RPMI7951 (cell line): ENCODE results near the gene EFHD2. TPM values are rescaled to one million over a fixed set of nuclear protein-coding genes. Genes with fewer than 3 reads are reported as not detected.
"Not testable (repeated sequence)": the region's sequence is repeated elsewhere in the genome, so short reads cannot be mapped to it uniquely, and the experiment has no call there.

Experiments
- DNase-seq: peaks from one replicate; pipeline ENCODE4 v3.0.0-alpha.2; 2012; ENCODE audit warnings: low read depth
- total RNA-seq: library from RNA; depleted of rRNA; stranded (reverse); fragments of >200 nt; shearing (Covaris generic); gene quantifications from 2 replicates; pipeline ENCODE4 v1.2.3, GENCODE V29; 2014

Gene EFHD2
- total RNA-seq, 1 experiment from 2014 or later: 52.5 TPM

DNA sequence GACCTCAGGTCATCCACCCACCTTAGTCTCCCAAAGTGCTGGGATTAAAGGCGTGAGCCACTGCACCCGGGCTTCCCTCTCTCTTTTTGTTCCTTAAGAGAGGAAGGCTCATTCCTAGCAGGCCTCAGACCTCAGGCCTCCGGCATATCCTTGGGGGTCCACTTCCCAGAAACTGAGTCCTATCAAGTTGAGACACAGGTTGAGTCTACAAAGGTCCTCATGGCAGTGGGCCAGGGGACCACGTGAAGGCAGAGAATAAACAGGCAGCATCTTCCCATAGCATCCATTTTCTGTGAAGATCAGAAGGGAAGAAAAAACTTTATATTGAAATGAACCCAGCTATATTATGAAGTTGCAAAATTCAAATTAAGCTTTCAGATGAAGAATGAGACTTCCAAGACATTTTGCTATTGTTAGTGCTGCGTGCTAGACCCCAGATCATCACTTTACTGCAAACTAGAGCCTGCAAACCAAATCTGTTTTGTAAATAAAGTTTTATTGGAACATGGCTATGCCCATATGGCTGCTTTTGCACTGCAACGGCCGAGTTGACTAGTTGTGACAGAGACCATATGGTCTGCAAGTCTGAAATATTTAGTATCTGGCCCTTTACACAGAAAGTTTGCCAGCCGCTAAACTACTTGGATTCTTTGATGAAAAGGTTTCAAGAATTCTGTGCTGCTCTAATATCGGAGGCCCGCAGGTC lies 43.3 kb downstream of the EFHD2 start:
- DNase-seq: no peak

DNA sequence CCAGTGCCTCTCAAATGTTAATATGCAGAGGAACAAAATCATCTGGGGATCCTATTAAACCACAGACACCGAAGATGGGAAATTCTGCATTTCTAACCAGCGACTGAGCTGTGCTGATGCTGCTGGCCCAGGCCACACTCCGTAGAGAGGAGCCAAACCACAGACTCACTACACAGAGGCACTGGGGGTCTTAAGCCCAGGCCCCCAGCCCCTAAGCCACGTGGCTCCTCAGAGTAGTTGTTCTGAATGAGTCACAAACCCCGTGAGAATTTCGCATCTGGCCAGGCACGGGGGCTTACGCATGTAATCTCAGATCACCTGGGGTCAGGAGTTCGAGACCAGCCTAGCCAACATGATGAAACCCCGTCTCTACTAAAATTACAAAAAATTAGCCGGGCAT lies 44.0 kb downstream of the EFHD2 start:
- DNase-seq: no peak

DNA sequence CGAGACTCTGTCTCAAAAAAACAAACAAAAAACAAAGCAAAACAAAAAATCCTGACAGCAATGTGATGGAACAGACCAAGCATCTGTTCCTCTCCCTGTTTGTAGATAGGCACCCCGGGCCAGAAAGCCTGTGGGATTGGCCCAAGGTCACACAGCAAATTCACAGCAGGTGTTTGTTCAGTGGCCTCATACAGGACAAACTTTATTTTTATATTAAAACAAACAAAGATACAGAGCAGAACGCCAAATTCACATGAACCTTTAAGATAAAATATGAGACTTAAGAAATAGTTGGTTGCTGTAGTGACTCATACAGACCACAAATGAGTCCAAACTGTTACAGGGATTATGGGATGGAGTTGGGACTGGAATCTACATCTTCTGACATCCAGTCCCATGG lies 44.6 kb downstream of the EFHD2 start:
- DNase-seq: peak; percentile 66

DNA sequence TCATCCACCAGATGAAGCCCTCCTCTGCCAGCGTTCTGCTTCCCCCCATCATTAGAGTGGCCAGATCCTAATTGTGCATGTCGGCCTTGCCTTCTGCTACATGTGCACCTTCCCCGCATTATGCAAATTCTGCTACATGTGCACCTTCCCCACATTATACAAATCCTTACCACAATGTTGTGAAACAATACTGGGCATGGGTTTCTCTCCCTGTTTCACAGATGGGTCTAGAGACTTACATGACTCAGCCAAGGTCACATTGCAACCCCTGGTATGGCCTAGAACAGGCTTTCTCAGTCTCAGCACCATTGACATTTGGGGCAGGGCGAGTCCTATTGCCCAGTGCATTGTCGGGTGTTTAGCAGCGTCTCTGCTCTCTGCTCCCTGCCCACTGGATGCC lies 45.8 kb downstream of the EFHD2 start:
- DNase-seq: peak; percentile 63

DNA sequence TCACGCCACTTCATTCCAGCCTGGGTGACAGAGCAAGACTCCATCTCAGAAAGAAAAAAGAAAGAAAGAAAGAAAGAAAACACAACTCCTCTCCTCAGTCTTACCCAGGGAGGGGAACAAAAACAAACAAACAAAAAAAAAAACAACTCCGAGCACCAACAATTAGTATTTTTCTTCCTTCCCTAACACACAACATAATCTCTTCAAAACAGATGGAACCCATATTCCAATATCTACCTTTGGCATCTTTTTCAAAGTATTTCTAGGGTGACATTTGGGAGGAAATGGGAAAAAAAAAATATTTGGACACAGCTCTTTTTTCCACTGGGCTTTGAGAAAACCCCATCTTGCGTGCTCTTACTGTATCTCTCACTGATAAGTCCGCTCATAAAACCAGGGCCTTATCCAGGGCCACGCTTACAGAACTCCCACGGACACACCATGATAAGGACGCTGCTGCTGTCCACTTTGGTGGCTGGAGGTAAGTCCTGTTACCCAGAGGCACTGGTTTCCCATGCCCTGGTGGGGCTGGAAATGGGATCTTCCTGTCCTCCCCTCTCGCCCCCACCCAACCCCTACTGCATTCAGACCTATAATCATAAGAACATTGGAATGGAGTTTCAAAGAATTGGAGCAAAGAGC lies 46.7 kb downstream of the EFHD2 start, which contains the start of gene CELA2A:
TSS of gene CELA2A (plus strand) at position 420 of the 642 bp plus-strand sequence. CDS start at position 442, 22 bp downstream.
- DNase-seq: no peak

DNA sequence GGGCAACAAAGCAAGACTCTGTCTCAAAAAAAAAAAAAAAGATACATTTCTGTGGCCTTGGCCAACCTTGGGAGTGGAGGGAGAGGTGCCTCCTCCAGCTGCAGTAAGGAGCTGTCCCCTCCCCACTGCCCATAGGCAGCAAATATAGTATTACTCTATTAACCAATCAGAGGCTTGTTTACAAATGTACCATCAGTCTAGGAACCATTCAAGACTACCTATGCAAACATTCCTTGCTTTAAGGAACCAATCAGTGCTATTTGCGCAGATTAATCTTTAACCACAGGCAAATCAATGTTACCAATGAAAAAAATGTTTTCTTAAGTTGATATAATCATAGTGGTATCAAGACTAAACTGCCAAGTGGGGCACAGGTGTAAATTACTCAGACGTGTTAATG lies 47.9 kb downstream of the EFHD2 start:
- no peak for DNase-seq

DNA sequence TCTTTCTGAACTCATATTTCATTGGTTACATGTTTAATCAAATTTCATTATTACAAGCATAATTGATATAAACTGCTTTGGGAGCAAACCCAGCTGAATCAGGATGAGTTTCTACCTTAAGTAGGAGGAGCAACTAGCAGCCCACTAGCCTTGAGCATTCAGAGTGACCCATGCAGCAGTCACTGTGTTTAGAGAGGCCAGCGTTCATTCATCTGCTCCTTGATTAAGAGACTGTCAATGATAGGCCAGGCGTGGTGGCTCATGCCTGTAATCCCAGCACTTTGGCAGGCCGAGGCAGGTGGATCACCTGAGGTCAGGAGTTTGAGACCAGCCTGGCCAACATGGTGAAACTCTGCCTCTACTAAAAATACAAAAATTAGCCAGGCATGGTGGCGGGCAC lies 48.7 kb downstream of the EFHD2 start:
- DNase-seq: not testable (repeated sequence)

DNA sequence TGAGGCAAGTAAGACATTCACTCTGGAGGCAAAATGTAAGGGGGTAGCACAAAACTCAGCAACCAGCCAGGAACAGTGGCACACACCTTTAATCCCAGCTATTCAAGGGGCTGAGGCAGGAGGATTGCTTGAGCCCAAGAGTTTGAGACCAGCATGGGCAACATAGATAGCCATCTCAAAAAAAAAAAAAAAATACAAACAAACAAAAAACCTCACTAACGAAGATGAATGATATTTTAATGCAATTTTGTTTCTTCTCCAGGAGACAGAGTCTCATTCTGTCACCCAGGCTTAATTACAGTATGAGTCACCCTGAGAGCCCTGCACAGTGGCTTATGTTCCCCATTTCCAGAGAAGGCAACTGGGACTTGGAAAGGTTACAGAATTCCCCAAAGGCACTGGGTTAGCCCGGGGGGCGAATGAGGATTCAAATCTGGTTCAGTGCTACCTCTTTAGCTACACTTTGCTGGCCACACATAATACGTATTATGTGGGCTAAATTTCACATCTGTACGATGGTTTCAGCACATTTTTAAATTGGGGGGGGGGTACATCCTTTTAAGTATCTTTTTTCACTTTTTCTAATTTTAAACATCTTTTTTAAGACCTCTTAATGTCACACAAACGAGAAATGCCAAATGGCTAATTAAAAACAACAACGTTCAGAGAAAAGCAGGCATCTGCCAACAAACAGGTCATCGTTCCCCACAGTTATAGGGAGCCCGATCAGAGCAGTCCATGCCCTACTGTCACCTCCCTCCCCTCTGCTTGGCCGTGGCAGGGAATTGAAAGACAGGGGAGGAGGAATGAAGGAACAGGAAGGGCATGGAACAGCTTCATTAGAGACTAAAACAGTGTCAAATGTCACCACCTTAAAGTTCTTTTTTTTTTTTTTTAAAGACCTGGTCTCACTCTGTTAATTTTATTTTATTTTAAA lies 50.4 kb downstream of the EFHD2 start:
- peak; percentile 86 for DNase-seq

DNA sequence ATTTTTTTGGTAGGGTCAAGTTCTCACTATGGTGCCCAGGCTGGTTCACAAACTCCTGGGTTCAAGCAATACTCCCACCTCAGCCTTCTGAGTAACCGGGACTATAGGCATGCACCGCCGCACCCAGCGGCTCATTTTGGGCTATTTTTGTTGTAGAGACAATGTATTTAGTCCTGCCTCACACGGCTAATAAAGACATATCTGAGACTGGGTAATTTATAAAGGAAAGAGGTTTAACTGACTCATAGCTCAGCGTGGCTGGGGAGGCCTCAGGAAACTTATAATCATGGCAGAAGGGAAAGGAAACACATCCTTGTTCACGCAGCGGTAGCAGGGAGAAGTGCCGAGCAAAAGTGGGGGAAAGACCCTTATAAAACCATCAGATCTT lies 51.0 kb downstream of the EFHD2 start:
- DNase-seq: peak; percentile 38

DNA sequence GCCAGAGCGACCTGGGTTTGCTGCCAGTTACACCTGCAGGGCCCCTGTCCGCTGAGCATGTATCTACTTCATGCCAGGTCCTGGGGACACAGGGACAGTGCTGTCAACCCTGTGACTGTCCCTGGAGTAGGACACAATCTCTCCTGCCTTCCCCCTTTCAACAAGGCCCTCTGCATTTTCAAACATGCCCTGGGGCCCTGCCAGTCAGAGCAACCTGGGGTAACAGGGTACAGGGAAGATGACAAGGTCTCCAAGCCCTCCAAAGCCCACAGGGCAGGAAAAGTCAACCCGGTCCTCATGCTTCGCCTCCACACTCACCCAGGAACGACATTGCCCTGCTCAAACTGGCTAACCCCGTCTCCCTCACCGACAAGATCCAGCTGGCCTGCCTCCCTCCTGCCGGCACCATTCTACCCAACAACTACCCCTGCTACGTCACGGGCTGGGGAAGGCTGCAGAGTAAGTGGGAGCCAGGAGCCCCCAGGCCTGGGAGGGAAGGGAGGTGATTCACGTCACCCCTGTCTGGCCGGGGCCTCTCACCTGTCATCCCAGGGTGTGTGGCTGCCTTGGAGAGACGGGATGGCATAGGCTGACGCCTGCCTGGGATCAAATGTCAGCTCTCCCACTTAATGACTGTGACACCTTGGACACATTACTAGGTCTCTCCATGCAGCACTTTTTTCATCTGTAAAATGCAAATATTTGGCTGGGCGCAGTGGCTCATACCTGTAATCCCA lies 53.5 kb downstream of the EFHD2 start:
- DNase-seq: not testable (repeated sequence)

DNA sequence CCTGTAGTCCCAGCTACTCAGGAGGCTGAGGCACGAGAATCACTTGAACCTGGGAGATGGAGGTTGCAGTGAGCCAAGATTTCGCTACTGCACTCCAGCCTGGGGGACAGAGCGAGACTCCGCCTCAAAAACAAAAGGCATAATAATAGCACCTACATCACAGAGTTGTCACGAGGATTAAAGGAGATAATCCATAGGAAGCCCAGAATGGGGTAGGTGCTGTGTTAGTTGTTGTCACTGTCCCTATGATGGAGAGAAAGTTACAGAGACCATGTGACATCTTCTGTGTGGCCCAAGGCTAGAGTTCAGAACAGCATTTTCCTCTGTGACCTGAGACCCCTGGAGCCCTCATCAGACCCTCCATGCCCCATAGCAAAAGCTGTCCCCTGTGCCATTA lies 54.2 kb downstream of the EFHD2 start:
- DNase-seq: not testable (repeated sequence)

DNA sequence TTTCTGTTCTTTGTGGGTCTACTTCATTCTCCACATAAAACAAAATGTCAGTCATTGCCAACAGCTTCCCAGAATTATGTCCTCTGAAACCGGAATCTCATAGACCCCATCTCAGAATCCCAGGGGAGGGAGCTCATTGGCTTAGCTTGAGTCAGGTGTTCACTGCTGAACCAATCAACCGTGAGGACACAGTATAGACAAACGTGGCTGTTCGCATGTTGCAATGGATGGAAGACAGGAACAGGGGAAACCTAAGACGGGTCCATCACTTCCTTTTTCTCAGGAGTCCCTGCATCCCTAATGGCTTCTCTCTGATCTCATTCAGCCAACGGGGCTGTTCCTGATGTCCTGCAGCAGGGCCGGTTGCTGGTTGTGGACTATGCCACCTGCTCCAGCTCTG lies 56.0 kb downstream of the EFHD2 start:
- DNase-seq: no peak

DNA sequence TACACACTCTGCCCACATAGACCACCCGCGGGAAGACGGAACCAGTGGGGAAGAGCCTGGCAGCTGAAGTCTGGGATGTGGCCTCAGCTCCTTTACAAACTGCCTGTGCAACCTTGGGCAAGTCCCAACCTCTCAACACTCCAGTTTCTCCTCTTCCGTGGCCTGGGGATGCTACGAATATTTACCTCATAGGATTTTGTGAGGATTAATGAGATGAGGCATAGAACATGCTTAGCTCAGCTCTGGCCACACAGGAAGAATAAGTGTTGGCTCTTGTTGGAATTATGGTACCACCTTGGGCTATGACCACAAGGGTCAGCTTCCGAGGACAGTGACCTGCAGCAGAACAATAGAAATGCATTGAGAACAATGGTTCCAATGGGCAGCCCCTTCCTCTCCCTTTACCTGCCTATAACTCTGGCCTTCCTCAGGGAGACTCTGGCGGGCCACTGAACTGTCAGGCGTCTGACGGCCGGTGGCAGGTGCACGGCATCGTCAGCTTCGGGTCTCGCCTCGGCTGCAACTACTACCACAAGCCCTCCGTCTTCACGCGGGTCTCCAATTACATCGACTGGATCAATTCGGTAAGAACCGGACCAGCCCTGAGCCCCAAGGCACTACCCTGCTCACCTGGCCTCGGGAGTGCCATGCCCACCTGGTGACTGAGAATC lies 57.4 kb downstream of the EFHD2 start:
- not testable (repeated sequence) for DNase-seq

DNA sequence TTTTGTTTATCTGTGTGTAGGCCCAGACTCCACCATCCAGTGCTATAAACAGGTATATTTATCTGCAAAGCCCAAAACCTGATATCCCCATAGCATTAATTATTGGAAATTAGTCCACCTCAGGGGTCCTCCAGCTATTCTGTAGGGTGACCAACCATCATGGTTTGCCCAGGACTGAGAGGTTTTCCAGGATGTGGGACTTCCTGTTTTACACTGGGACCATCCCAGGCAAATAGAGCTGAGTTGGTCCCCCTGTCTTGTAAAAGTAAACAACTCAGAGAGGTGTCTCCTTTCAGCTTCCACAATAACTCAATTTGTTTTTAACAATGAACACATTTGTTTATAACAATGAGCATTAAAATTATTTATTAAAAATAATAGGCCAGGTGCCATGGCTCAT lies 58.5 kb downstream of the EFHD2 start:
- no peak for DNase-seq

DNA sequence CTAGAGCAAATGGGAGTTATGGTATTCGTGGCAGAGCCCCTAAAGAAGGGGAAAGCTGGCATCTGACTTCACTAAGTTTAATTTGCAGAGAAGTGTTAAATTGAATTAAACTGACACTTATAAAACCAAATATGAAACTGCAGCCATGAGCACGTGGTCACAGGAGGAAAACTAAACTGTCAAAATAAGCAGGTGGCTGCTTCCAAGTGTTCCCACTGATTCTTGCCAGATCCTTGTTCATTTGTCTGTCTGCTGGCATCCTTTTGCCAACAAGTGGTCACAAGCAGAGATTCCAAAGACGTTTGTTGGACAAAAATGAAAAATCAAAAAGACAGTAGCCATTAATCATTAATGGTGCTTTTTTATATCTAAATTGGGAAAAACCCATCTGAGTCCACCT lies 59.7 kb downstream of the EFHD2 start:
- no peak for DNase-seq

DNA sequence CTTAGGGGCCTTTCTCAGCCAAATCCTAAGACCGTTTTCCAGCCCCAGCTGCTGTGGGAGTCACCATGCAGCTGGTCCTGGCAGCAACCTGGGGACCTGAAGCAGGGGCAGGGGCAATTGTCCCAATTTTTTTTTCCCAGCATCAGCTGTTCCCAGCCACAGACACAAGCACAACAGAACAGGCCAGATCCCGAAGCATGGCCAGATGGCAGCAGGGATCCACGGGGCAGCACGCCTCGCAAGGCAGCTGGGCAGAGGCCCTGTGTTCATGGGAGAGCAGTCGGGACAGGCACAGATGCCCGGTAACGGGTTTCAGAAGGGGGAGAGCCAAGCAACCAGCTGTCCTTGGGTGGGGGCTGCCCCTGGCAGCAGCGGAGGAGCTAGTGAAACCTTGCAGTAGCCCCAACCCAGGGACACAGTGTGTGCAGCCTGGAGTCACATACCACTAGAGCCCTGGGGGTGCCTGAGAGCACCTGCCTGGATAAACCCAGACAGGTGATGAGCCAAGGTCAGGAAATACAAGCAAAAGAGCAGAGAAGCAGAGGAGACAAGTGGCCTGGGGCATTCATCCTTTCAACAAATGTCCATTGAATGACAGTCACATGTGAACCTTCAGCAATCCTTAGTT lies 60.2 kb downstream of the EFHD2 start:
- DNase-seq: not testable (repeated sequence)

DNA sequence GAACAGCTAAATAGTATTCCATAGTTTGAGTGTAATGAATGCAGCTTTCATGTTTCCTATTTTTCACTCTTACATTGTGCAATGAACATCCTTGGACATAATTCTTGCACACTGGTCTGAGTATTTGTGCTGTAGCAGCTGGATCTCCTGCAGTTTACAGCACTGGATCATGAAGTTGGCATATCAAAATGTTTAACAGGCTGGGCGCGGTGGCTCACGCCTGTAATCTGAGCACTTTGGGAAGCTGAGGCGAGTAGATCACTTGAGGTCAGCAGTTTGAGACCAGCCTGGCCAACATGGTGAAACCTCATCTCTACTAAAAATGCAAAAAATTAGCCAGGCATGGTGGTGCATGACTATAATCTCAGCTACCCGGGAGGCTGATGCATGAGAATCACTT lies 61.4 kb downstream of the EFHD2 start:
- not testable (repeated sequence) for DNase-seq

DNA sequence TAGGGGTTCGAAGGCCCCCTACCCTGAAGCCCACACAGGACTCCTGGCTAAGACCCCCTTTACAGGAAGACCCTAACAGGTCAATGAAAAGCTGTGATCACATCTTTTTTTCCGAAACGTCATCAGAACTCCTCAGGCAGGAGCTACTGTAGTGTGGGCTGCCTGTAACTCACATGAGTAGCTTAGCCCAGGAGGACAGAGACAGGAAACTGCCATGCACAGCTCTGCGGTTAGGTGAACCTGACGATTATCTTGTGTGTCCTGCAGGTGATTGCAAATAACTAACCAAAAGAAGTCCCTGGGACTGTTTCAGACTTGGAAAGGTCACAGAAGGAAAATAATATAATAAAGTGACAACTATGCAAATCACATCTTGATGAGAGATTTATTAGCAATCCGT lies 62.0 kb downstream of the EFHD2 start:
- DNase-seq: not testable (repeated sequence)

DNA sequence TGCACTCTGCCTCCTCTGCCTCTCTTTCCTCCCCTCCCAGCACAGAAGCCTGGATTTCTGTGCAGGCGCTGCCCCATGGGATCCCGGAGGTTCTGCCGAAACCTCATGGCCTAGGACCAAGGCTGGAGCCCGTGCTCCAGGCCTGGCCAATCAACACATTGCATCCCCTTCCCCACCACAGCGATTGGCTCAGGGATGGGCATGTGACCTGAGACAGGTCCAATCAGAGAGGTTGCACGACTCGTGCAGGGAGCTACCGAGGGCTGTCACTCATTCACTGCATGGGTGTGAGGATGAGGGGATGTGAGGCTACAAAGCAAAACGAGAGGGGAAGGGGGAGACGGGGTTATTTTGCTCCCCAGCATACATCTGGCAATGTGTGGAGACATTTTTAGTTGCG lies 62.9 kb downstream of the EFHD2 start:
- no peak for DNase-seq

DNA sequence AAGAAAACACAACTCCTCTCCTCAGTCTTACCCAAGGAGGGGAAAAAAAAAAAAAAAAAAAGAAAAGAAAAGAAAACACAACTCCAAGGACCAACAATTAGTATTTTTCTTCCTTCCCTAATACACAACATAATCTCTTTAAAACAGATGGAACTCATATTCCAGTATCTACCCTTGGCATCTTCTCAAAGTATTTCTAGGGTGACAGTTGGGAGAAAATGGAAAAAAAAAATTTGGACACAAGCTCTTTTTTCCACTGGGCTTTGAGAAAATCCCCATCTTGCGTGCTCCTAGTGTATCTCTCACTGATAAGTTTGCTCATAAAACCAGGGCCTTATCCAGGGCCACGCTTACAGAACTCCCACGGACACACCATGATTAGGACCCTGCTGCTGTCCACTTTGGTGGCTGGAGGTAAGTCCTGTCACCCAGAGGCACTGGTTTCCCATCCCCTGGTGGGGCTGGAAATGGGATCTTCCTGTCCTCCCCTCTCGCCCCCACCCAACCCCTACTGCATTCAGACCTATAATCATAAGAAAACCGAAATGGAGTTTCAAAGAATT lies 66.1 kb downstream of the EFHD2 start, which contains the start of gene CELA2B:
TSS of gene CELA2B (plus strand) at position 353 of the 563 bp plus-strand sequence. CDS start at position 375, 22 bp downstream.
- DNase-seq: no peak
